Left renal cortex interstitium (tissue), 4 donors: ENCODE data around the gene RAPGEF2. TPM values are rescaled to one million over a fixed set of nuclear protein-coding genes. Genes with fewer than 3 reads are reported as not detected.

Experiments used
- DNase-seq, 4 donors: peaks; one replicate each; pipeline ENCODE4 v3.0.0-alpha.2; 2013; ENCODE audit warnings: low read depth in 4 of 4, low spot score in 2 of 4, missing footprints in 1 of 4
- polyA plus RNA-seq, 4 donors: library from polyadenylated mRNA; unstranded; fragments of 120-200 nt; gene quantifications; one replicate each; pipeline ENCODE4 v1.2.1, GENCODE V29; 2013; ENCODE audit not compliant: insufficient read length in 4 of 4

Gene RAPGEF2
- polyA plus RNA-seq, 4 donors, result 40.0 to 50.9 (median 49.1) TPM

DNA sequence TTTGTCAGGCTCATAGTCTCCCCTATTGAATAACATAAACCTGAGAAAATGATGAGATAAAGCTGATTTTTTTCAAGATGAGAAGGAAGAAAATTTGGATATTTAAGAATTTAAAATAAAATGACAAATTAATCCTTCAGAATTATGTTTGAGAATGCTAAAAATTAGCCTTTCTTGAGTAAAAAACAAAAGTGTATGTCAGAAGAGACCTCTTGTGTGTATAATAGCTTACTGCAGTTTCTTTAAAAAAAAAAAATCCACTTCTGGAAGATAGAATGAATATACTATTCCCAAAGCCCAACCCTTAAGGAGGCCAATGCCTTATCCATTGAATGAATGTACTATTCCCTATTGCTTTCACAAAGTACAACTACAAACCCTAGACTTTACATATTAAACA, 281.8 kb downstream of the RAPGEF2 start:
- no peak for DNase-seq

DNA sequence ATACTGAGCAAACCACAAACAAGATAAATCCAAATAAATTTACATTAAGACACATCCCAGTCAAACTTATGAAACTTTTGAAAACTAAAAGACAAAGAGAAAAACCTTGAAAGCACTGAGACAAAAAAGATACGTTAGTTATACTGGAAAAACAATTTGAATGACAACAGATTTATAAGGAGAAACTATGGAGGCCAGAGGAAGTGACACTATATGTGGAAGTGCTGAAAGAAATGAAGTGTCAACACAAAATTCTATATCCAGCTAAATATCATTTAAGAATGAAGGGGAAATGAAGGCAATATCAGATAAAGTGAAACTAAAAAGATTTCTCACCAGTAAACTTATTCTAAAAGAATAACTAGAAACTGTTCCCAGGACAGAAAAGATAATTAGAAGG, 283.7 kb downstream of the RAPGEF2 start:
- DNase-seq, result no peak

DNA sequence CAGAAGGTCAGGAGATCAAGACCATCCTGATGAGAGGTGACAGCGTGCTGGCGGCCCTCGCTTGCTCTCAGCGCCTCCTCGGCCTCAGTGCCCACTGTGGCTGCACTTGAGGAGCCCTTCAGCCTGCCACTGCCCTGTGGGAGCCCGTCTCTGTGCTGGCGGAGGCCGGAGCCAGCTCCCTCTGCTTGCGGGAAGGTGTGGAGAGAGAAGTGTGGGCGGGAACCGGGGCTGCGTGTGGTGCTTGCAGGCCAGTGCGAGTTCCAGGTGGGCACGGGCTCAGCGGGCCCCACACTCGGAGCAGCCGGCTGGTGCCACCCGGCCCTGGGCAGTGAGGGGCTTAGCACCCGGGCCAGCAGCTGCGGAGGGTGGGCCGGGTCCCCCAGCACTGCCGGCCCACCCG, 286.9 kb downstream of the RAPGEF2 start:
- no peak for DNase-seq

DNA sequence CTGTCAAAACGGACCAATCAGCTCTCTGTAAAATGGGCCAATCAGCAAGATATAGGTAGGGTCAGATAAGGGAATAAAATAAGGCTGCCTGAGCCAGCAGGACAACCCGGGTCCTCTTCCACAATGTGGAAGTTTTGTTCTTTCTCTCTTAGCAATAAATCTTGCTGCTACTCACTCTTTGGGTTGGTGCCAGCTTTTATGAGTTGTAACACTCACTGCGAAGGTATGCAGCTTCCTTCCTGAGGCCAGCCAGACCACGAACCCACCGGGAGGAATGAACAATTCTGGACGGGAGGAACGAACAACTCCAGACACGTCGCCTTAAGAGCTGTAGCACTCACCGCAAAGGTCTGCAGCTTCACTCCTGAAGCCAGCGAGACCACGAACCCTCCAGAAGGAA, 287.8 kb downstream of the RAPGEF2 start:
- no peak for DNase-seq

DNA sequence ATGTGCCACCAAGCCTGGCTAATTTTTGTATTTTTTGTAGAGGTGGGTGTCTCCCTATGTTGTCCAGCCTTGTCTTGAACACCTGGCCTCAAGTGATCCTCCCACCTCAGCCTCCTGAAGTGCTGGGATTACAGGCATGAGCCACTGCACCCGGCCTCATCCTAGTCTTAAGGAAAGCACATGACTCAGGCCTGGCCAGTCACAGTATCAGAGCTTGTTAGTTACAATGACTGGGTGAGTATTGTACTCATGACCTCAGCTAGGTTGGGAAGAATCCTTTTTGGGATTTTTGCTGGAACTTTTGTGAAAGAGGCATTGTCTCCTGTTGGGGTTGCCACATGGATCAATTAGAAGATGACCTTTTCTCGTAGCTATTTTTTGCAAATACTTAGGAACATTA, 292.8 kb downstream of the RAPGEF2 start:
- no peak for DNase-seq

DNA sequence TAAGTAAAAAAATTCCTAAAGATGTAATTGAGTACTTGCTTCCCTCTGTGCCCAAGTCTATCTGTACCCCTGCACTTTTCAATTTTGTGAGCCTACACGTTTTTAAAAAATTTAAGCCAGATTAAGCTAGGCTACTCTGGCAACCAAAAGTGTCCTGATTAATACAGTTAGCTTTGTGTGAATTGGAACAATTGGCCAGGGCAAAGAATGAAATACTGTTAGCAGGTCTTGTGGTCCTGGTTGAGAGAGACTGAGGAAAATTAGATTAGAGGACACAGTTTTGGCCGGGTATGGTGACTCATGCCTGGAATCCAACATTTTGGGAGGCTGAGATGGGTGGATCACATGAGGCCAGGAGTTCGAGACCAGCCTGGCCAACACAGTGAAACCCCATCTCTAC, 293.3 kb downstream of the RAPGEF2 start:
- DNase-seq, result no peak

DNA sequence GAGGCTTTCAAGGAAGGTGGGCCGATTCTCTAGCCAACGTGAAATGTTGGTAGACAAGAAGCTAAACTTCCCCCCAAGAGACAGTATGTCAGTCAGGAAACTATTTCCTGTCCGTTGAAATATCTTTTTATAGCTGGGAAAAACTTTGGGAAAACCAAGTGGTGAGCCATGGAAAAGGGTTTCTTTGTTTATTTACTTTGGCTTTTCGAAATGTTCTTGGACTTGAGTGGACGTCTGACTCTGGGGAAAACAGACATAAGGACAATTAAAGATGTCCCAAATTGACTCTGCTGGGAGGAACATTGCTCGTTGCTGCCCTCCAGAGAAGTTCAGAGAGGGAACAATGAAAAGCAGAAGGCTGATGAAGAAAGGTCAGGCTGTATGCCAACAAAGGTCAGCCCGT, 295.4 kb downstream of the RAPGEF2 start:
- no peak for DNase-seq

DNA sequence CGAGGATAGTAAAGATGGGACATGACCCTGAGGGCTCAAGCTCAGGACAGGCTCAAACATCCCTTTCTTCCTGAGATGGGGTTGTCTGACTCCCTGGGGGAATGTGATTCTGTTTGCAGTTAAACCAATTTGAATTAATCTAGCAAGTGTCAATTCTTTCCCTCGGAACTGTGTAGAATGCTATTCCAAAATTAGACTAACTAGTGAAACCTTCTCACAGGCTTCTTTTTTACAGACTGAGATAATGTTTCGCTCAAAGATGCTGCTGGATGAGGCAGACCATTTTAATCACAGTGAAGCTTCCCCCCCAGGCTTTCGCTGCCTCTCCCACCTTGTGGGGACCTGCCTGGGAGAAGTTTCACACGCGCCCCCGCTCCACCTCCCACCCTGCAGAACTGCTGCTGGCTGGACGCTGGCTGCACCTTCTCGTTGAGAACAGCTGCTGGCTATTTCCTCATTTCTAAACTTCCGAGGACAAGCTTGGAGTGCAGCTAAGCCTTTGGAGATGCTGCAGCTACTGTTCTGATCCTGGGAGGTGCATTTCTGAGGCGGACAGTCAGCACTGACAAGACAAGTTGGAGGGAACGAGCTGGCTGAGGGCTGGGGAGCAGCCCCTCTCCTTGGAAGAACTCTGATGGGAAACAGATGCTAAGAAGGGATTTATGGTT, 297.8 kb downstream of the RAPGEF2 start:
- DNase-seq, result no peak

DNA sequence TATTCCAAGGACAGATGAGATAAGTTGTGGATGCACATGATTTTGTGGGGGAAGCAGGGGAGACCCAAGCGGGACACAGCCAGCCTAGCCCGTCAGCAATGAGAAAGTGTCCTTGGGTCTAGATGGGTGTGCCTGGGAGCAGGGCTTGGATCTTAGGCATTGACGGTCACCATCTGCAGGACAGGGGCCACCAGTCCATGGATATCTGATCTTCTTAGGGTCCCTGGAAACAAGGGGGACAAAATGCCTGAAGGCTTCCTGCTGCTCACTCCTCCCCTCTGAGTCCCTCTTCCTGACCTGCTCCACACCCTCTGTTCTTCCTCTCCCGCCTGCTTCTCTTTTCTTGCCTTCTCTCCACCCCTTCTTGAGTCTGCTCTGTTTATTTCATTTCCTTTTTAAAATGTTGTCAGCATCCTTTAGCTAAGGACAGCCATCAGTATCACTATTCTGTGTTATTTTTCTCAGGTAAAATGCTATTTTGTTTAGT, 298.4 kb downstream of the RAPGEF2 start:
- no peak for DNase-seq

DNA sequence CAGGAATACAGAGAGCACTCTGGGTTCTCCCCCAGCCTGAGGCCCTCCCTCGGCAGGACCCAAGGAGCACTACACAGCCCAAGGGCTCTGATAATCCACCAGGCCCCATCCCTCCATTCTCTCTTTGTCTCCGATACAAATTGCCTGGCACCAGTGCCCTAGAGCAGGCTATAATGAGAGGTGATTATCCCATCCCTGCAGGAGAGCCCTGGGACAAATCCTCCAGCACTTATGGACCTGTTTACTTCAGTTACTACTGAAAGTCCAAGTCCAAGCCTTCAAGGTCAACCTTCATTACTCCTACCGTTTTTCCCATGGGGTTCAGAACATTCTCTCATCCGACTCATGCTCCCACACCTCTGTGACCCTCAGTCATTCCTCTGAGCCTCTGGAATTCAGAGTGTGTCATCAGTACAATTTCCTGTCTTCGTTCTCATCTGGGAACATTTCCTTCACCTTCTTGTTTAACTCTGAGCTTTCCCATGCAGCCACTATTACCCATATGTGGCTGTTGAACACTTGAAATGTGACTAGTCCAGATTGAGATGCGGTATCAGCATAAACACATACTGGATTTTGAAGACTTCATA, 299.0 kb downstream of the RAPGEF2 start:
- no peak for DNase-seq
